Tibial nerve (tissue), 4 donors: Measurements from ENCODE around the gene GNAT2.

Experiments used
- CTCF ChIP-seq, 5 experiments: fragments of 200-600 bp in 3 of 5; fragments of 450-650 bp in 2 of 5; sonication (generic) in 3 of 5; IDR thresholded peaks; one replicate each; pipeline ENCODE4 v1.5.1; 2016 to 2019; ENCODE audit warnings: antibody characterized with exemption in 5 of 5, mild to moderate bottlenecking in 3 of 5, moderate library complexity in 2 of 5
- EP300 ChIP-seq, 2 donors: sonication (generic); formaldehyde crosslinking; IDR thresholded peaks; one replicate each; pipeline ENCODE4 v1.6.1; 2017; ENCODE audit warnings: antibody characterized with exemption in 2 of 2, mild to moderate bottlenecking in 1 of 2
- POLR2A ChIP-seq, 2 donors: fragments of 450-650 bp; IDR thresholded peaks; one replicate each; pipeline ENCODE4 v1.6.1; 2017; ENCODE audit warnings: antibody characterized with exemption in 2 of 2, mild to moderate bottlenecking in 2 of 2, moderate library complexity in 2 of 2

DNA sequence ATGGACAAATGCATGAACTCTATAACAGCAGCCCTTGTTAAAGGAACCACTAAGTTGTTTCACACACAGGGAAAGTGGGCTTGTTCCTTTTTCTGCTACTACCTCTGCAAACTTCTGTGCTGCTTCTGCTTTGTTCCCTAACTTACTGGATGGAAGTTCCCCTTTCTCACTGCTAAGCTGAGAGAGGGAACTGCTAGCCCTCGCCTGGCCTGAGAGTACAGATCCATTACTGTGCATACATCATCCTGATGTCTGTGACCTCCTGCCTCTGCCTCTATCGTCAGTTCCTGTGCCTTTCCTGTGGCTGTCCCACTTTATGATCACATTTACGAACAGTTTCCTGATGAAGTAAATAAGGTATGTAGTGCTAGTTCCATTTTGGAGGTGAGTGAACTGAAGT lies 3.5 kb downstream of the GNAT2 start:
- TF ChIP-seq CTCF (IDR thresholded peaks at IDR 0.05): no peak
- TF ChIP-seq POLR2A (IDR thresholded peaks at IDR 0.05): no peak
- TF ChIP-seq EP300 (IDR thresholded peaks at IDR 0.05): peak in 1 of 2 donors; percentile 58
